GM06990 (cell line): ENCODE data around the gene PAQR7.

Experiments used
- DNase-seq: peaks from one replicate; pipeline ENCODE4 v3.0.0-alpha.2; 2011; ENCODE audit not compliant: insufficient read length; ENCODE audit errors: extremely low read depth
- H3K27me3 ChIP-seq: replicated peaks from 2 replicates; pipeline ENCODE4 v1.6.0; 2011; ENCODE audit warnings: low read length; ENCODE audit not compliant: control insufficient read depth, insufficient read depth
- H3K36me3 ChIP-seq: 2 replicates; pipeline ENCODE4 v1.5.1; 2011; ENCODE audit warnings: low read length; ENCODE audit not compliant: control insufficient read depth, insufficient read depth
- H3K4me3 ChIP-seq: replicated peaks from 2 replicates; pipeline ENCODE4 v1.5.1; 2011; ENCODE audit warnings: low read depth, mild to moderate bottlenecking, control low read depth, low read length
- TF ChIP-seq, protein P1 (sequence below): IDR thresholded peaks from 2 replicates; pipeline ENCODE4 v1.5.1; 2011; ENCODE audit warnings: low read length, control low read depth, mild to moderate bottlenecking, inconsistent platforms; ENCODE audit not compliant: insufficient read depth, poor library complexity, severe bottlenecking

Gene PAQR7

DNA sequence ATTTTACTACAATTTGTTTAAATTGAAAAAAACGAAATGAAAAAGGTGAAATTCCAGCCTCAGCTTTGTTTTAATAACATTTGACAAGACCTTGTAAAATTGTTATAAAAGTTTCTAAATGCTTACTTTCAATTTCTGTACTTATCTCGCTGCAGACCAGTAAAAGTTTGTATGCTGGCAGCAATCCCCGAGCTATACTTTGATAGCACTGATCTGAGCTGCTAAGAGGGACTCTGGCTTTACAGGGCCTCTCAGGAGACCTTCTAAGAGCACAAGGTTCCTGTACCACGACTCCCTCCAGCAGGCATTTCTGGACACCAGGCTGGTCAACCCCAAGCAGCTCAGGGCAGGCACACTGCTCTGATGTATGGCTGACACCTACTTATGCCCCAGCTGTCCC, 17.6 kb upstream of the PAQR7 start:
- Histone ChIP-seq H3K36me3 (no peaks in the 10 kb centered on the region; the same call in 1 of the 2 replicates), H3K27me3 (no peaks in the 10 kb centered on the region), H3K4me3 (no peak overlapping the region)
- TF ChIP-seq, protein P1, sequence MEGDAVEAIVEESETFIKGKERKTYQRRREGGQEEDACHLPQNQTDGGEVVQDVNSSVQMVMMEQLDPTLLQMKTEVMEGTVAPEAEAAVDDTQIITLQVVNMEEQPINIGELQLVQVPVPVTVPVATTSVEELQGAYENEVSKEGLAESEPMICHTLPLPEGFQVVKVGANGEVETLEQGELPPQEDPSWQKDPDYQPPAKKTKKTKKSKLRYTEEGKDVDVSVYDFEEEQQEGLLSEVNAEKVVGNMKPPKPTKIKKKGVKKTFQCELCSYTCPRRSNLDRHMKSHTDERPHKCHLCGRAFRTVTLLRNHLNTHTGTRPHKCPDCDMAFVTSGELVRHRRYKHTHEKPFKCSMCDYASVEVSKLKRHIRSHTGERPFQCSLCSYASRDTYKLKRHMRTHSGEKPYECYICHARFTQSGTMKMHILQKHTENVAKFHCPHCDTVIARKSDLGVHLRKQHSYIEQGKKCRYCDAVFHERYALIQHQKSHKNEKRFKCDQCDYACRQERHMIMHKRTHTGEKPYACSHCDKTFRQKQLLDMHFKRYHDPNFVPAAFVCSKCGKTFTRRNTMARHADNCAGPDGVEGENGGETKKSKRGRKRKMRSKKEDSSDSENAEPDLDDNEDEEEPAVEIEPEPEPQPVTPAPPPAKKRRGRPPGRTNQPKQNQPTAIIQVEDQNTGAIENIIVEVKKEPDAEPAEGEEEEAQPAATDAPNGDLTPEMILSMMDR, result no peak
- DNase-seq, result no peak

DNA sequence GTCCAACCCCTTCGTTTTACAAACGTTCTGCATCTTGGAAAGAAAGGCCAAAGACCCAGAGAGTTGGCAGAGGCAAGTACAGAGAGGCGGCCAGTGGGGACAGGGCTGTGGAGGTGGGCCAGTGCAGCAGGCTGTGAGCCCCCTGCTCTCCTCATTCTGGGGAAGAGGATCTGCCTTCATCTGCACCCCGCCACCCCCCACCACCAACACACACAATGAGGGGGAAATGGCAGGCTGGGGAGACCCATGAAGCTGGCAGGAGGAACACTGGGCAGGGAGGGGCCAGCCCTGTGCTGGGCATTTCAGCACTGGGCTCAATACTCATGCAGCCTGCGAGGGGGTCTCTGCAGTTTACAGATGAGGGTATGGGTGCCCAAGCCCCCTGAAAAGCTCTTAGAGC, 16.1 kb upstream of the PAQR7 start:
- TF ChIP-seq, protein P1, result no peak
- Histone ChIP-seq H3K27me3 (no peaks in the 10 kb centered on the region), H3K36me3 (no peaks in the 10 kb centered on the region), H3K4me3 (no peak overlapping the region)
- DNase-seq, result no peak

DNA sequence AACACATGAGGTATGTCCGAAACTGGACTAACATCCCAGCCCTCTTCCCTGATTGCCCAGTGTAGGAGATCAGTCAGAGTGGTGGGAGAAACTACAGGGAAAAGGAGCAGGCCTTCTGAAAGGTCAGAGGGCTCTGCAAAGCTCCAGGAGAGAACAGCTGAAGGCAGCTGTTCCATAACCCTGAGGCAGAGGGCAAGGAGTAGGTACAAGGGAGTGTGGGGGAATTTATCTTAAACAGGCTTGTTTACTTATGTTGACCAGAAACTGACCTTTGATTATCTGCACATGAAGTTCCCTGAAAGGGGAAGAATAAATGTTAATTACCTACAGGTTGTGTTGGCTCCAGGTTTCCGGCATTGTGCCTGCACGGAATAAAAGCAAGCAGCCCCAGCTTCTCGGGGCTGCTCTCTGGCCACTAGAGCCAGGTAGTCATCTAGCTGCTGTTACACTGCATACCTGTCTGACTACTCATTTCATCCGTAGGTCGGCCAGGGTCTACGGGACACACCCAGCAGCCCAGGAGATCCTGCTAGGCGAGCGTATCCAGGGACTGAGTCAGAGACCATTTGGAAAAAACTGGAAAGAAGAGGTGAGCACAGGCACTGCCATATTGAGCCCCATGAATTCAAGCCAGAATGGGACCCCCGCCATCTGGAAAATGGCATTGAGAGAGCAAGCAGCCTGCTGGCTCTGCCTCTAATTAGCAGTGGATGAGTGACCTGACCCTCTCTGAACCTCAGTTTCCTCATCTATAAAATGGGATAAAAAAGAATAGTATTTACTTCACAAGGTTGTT, 14.9 kb upstream of the PAQR7 start:
- TF ChIP-seq, protein P1, result no peak
- Histone ChIP-seq H3K27me3 (no peaks in the 10 kb centered on the region), H3K36me3 (no peaks in the 10 kb centered on the region), H3K4me3 (no peak overlapping the region)
- DNase-seq, result no peak

DNA sequence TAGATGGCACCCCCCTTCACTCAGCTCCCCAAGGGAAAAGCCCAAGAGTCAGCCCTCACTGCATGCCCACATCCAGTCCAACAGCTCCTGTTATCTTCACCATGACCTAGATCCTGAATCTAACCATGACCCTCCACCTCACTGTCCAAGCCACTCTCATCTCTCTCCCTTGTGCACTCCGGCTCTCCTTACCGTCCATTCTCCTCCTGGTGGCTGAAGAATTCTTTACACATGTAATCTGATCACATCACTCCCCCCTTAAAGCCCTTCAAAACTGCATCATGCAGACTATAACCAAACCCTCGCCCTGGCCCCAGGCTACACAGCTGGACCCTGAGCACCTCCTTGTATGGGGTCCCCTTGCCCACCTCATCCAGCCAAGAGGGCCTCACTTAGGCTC, 14.0 kb upstream of the PAQR7 start:
- Histone ChIP-seq H3K4me3 (no peak overlapping the region), H3K27me3 (no peaks in the 10 kb centered on the region), H3K36me3 (no peaks in the 10 kb centered on the region)
- no peak for DNase-seq
- TF ChIP-seq, protein P1, result no peak

DNA sequence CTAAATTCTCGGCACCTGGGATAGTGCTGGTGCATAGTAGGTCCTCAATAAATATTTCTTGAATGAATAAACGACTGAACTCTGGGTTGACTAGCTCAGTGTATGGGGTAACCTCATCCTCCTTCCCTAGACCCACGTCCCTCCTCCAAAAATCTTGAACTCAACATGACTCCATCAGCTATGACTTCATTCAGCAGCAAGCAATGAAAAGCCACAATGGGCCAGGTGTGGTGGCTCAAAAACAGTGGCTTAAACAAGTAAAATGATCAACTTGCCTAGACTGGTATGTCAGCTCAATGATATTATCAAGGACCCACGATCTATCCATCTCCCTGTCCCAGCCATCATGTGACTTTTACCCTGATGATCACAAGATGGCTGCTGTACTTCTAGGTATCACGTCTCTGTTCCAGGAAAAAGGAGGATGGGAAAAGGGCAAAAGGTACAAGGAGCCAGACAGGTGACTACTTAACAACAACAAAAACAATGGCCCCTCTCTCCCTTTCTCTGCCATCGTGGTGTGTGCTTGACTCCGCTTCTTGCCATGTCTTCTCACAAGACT, 13.0 kb upstream of the PAQR7 start:
- TF ChIP-seq, protein P1, result no peak
- DNase-seq, result no peak
- H3K36me3 ChIP-seq, result no peaks in the 10 kb centered on the region
- no peaks in the 10 kb centered on the region for H3K27me3 ChIP-seq
- H3K4me3 ChIP-seq, result no peak overlapping the region
